ENCODE results near the gene SDHB. TPM values are rescaled to one million over a fixed set of nuclear protein-coding genes. Genes with fewer than 3 reads are reported as not detected.
"Not testable (repeated sequence)": the region's sequence is repeated elsewhere in the genome, so short reads cannot be mapped to it uniquely, and the experiment has no call there.

SDHB gene
- total RNA-seq, 6 experiments from 2014 or later = 139 to 244 (median 178) TPM

DNA sequence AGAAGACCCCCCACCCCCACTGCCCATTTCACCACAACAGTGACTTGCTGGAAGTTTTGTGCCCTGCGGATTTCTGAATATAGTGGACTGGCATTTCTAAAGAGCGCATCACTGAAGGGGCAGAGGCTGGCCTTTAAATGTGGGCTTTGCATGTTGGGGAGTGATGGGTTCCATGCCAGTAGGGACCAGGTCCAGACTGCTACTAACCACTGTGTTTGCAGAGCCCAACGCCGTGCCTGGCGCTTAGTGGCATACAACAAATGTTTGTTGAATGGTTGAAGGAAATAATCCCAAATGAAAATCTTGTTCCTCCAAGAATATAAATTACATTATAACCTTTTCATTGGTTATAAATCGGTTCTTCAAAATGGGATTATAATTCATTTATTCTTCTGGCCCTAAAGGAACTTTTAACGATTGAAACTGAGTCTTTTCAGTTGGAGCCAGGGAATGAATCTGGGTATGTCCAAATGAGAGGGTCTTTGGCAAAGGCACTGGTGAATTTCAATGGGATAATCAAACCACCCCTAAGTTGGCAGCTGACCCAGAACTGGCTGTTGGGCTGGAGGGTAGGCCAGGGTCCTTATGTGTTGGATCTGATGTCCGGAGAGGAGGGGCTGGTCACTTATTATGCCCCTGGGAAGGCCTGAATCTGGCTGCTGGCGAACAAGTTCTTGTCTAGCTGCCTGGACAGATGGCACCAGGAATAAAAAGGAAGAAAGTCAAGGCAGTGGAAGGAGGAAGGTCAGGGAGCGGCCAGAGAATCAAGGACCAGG lies 13.8 kb upstream of the SDHB start:
- intact Hi-C loops (cut with DNase I) = no loop called here
- 69% methylated on average over 8 of the region's 10 CpGs for WGBS (ENCODE audit: insufficient coverage, low coverage, low lambda C conversion rate, missing lambda C conversion rate)
- DNase-seq = no peak
- no peak overlapping the region for H3K27ac ChIP-seq
- no peak overlapping the region for H3K4me3 ChIP-seq
- H3K27me3 ChIP-seq = no peaks in the 10 kb centered on the region
- no peaks in the 10 kb centered on the region for H3K36me3 ChIP-seq
- no peak for TF ChIP-seq POLR2A (IDR thresholded peaks at IDR 0.05)
- ATAC-seq = no peak
- H3K9me3 ChIP-seq = no peaks in the 10 kb centered on the region
- peaks cover 0 to 13% (median 5%) of the 10 kb centered on the region in 4 donors for H3K4me1 ChIP-seq

DNA sequence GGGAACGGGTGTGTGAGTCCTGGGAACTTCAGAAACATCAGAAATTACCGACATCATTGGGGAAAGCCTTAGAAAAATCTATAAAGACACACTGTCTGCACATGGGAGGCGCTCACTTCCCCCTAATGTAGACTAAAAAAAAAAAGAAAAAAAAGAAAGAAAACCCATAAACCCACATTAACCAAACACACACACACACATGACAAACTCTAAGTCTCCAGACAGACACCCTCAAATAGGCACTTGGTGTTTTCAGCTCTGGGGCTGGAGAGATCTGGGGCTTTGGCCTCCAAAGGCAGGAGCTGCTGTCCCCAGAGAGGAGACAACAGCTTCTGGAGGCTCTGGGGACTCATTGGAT lies 13.2 kb upstream of the SDHB start:
- 57% methylated on average over 3 of the region's 3 CpGs for WGBS (ENCODE audit: insufficient coverage, low coverage, low lambda C conversion rate, missing lambda C conversion rate)

DNA sequence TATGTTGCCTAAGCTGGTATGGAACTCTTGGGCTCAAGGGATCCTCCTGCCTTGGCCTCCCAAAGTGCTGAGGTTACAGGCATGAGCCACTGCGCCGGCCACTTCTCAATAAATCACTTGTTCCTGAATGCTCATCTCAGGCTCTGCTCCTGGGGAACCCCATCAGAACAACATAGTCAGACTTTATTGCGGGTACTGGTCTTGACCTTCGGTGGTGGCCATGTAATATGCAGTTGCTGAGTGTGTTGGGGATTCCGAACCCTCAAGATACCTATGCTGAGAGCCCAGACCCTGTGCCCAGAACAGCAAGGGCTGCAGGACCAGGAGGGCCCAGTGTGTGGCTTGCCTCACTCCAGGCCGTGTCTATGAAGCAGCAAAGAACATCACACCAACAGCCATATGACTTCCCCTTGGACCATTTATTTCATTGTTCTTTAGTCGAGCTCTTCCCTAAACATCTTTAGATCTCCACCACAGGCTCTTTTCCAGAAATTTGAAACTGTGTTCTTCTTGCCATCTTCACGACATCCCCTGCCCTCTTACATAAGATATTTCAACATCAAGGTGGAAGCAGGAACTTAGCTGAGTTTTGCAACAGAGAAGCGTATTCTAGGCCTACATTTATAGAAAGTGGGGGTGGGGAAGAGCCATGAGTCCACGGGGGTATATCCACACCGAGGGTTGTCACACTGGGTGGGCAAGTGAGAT lies 12.7 kb upstream of the SDHB start:
- no peak overlapping the region for H3K27ac ChIP-seq
- no peak overlapping the region for H3K4me3 ChIP-seq
- WGBS (ENCODE audit: insufficient coverage, low coverage, low lambda C conversion rate, missing lambda C conversion rate) = 57% methylated on average over 10 of the region's 11 CpGs
- no peak for ATAC-seq
- no peaks in the 10 kb centered on the region for H3K36me3 ChIP-seq
- DNase-seq = no peak
- no peak for TF ChIP-seq POLR2A (IDR thresholded peaks at IDR 0.05)
- TF ChIP-seq, protein P1, sequence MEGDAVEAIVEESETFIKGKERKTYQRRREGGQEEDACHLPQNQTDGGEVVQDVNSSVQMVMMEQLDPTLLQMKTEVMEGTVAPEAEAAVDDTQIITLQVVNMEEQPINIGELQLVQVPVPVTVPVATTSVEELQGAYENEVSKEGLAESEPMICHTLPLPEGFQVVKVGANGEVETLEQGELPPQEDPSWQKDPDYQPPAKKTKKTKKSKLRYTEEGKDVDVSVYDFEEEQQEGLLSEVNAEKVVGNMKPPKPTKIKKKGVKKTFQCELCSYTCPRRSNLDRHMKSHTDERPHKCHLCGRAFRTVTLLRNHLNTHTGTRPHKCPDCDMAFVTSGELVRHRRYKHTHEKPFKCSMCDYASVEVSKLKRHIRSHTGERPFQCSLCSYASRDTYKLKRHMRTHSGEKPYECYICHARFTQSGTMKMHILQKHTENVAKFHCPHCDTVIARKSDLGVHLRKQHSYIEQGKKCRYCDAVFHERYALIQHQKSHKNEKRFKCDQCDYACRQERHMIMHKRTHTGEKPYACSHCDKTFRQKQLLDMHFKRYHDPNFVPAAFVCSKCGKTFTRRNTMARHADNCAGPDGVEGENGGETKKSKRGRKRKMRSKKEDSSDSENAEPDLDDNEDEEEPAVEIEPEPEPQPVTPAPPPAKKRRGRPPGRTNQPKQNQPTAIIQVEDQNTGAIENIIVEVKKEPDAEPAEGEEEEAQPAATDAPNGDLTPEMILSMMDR (IDR thresholded peaks at IDR 0.05) = no peak
- no peaks in the 10 kb centered on the region for H3K27me3 ChIP-seq
- no peaks in the 10 kb centered on the region for H3K9me3 ChIP-seq
- H3K4me1 ChIP-seq = peaks cover 0 to 13% (median 5%) of the 10 kb centered on the region in 4 donors
- intact Hi-C loops (cut with DNase I) = no loop called here

More for the DNA sequence above, 13.2 kb upstream of the SDHB start:
- intact Hi-C loops (cut with DNase I) = no loop called here
- ATAC-seq = no peak
- H3K36me3 ChIP-seq = no peaks in the 10 kb centered on the region
- DNase-seq = no peak
- H3K27ac ChIP-seq = no peak overlapping the region
- peaks cover 0 to 13% (median 5%) of the 10 kb centered on the region in 4 donors for H3K4me1 ChIP-seq
- no peak overlapping the region for H3K4me3 ChIP-seq
- TF ChIP-seq, protein P1 (IDR thresholded peaks at IDR 0.05) = no peak
- TF ChIP-seq POLR2A (IDR thresholded peaks at IDR 0.05) = no peak
- H3K9me3 ChIP-seq = no peaks in the 10 kb centered on the region
- no peaks in the 10 kb centered on the region for H3K27me3 ChIP-seq

DNA sequence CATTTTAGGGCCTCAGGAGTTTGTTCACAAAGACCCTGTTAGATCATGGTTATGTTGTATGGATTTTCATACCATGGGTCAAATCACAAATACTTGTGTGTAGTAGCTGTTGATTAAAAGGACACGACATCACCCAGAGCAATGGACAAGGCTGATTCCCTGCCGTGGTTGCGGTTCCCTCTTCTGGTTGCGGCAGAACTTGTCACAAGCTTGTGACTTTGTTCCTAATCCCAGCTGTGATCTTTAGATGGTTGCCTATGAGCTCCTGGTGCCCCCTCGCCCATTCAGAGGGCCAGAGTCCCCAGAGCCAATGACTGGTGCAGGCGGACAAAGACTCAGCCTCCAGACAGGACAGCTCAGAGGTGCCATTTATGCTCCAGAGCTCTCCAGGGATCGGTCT lies 11.8 kb upstream of the SDHB start:
- no peak overlapping the region for H3K27ac ChIP-seq
- WGBS (ENCODE audit: insufficient coverage, low coverage, low lambda C conversion rate, missing lambda C conversion rate) = 55% methylated on average over 6 of the region's 7 CpGs
- ATAC-seq = no peak
- no peak for DNase-seq
- TF ChIP-seq POLR2A (IDR thresholded peaks at IDR 0.05) = no peak
- TF ChIP-seq, protein P1 (IDR thresholded peaks at IDR 0.05) = no peak
- no peaks in the 10 kb centered on the region for H3K36me3 ChIP-seq
- H3K9me3 ChIP-seq = no peaks in the 10 kb centered on the region
- no peaks in the 10 kb centered on the region for H3K27me3 ChIP-seq
- H3K4me3 ChIP-seq = no peak overlapping the region
- intact Hi-C loops (cut with DNase I) = no loop called here
- H3K4me1 ChIP-seq = peaks cover 0 to 13% (median 5%) of the 10 kb centered on the region in 4 donors

DNA sequence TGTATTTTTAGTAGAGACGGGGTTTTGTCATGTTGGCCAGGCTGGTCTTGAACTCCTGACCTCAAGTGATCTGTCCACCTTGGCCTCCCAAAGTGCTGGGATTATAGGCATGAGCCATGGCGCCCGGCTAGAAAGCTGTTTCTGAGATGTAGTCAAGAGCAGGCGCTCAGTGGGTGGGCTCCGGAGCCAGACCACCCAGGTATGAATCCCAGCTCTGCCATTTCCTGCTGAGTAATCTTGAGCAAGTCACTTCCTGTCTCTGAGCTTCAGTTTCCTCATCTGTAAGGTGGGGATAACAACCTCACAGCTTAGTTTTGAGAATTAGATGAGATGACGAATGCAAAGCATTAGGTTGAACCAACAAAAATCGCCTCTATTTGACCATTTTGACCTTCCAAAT lies 8.9 kb upstream of the SDHB start:
- ATAC-seq, H3K9me3 ChIP-seq, H3K27me3 ChIP-seq, H3K27ac ChIP-seq, DNase-seq, H3K4me3 ChIP-seq, H3K36me3 ChIP-seq: not testable (repeated sequence)
- H3K4me1 ChIP-seq = peaks cover 0 to 13% (median 5%) of the 10 kb centered on the region in 4 donors
- WGBS (ENCODE audit: insufficient coverage, low coverage, low lambda C conversion rate, missing lambda C conversion rate) = 76% methylated on average over 5 of the region's 7 CpGs
- intact Hi-C loops (cut with DNase I) = loop anchor here in 1 of 2 donors (5.0 kb wide), 2 partner anchors 65 to 175 kb away; no protein-coding TSS in a partner anchor

Data from right lobe of liver (tissue), 6 donors.